ENCODE measurements around the gene FARS2.
"Not testable (repeated sequence)": the region's sequence is repeated elsewhere in the genome, so short reads cannot be mapped to it uniquely, and the experiment has no call there.

DNA sequence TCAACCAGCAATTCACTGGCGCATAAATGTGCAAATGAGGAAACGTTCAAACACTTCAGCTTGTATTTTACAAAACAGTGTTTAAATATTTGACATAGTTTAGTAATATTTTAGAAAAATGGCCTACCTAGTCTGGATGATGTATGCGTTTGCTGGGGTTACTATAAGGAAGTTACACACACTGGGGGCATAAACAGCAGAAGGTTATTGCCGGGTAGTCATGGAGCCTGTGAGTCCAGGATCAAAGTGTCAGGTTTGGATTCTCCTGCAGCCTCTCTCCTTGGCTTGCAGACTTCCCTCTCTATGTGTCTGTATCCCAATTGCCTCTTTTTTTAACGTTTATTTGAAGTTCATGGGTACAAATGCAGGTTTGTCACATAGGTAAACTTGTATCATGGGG is 528.1 kb downstream of the FARS2 start:
- TF ChIP-seq, protein P1, sequence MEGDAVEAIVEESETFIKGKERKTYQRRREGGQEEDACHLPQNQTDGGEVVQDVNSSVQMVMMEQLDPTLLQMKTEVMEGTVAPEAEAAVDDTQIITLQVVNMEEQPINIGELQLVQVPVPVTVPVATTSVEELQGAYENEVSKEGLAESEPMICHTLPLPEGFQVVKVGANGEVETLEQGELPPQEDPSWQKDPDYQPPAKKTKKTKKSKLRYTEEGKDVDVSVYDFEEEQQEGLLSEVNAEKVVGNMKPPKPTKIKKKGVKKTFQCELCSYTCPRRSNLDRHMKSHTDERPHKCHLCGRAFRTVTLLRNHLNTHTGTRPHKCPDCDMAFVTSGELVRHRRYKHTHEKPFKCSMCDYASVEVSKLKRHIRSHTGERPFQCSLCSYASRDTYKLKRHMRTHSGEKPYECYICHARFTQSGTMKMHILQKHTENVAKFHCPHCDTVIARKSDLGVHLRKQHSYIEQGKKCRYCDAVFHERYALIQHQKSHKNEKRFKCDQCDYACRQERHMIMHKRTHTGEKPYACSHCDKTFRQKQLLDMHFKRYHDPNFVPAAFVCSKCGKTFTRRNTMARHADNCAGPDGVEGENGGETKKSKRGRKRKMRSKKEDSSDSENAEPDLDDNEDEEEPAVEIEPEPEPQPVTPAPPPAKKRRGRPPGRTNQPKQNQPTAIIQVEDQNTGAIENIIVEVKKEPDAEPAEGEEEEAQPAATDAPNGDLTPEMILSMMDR (conservative IDR thresholded peaks at IDR 0.05), result not testable (repeated sequence)
- not testable (repeated sequence) for TF ChIP-seq ZFX (IDR thresholded peaks at IDR 0.05)
